ENCODE measurements around the gene SYNE1. TPM values are rescaled to one million over a fixed set of nuclear protein-coding genes. Genes with fewer than 3 reads are reported as not detected.

Gene SYNE1
- polyA plus RNA-seq, 1 donor from 2014 or later, result 38.5 TPM

DNA sequence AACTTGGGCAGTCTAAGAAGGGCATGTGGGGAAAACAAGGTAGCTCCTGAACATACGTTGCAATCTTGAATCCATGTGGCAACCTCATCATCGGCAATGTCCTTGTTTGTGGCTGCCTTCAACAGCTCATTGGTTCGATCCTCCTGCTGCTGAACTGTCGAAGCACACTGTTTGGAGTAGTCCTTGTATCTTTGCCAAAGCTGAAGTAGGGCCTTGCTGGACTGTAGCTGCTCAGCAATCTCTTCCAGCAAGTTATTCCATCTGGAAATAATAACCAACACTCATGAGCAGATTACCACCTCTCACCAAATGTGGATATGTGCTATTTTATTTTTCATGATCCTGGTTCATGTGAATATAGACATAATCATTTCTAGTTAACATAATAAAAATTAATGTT lies 416.4 kb downstream of the SYNE1 start:
- H3K27ac ChIP-seq (ENCODE audit: low read length), result no peak overlapping the region
- no peaks in the 10 kb centered on the region for H3K27me3 ChIP-seq (ENCODE audit: insufficient read depth, low read depth, low read length)
- TF ChIP-seq POLR2AphosphoS5 (IDR thresholded peaks at IDR 0.05) (no peak), RAD21 (conservative IDR thresholded peaks at IDR 0.05) (no peak), SMC3 (conservative IDR thresholded peaks at IDR 0.05; ENCODE audit: poor library complexity) (no peak), MXI1 (conservative IDR thresholded peaks at IDR 0.05; ENCODE audit: poor library complexity, severe bottlenecking) (no peak), TAF1 (IDR thresholded peaks at IDR 0.05; ENCODE audit: low read depth) (no peak), EP300 (conservative IDR thresholded peaks at IDR 0.05; ENCODE audit: poor library complexity, severe bottlenecking) (no peak), EZH2 (IDR thresholded peaks at IDR 0.05; ENCODE audit: borderline replicate concordance, insufficient read depth, low read length, poor library complexity, severe bottlenecking) (no peak)
- TF ChIP-seq, protein P1, sequence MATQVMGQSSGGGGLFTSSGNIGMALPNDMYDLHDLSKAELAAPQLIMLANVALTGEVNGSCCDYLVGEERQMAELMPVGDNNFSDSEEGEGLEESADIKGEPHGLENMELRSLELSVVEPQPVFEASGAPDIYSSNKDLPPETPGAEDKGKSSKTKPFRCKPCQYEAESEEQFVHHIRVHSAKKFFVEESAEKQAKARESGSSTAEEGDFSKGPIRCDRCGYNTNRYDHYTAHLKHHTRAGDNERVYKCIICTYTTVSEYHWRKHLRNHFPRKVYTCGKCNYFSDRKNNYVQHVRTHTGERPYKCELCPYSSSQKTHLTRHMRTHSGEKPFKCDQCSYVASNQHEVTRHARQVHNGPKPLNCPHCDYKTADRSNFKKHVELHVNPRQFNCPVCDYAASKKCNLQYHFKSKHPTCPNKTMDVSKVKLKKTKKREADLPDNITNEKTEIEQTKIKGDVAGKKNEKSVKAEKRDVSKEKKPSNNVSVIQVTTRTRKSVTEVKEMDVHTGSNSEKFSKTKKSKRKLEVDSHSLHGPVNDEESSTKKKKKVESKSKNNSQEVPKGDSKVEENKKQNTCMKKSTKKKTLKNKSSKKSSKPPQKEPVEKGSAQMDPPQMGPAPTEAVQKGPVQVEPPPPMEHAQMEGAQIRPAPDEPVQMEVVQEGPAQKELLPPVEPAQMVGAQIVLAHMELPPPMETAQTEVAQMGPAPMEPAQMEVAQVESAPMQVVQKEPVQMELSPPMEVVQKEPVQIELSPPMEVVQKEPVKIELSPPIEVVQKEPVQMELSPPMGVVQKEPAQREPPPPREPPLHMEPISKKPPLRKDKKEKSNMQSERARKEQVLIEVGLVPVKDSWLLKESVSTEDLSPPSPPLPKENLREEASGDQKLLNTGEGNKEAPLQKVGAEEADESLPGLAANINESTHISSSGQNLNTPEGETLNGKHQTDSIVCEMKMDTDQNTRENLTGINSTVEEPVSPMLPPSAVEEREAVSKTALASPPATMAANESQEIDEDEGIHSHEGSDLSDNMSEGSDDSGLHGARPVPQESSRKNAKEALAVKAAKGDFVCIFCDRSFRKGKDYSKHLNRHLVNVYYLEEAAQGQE (IDR thresholded peaks at IDR 0.05; ENCODE audit: borderline replicate concordance), result no peak
- TF ChIP-seq, protein P2, sequence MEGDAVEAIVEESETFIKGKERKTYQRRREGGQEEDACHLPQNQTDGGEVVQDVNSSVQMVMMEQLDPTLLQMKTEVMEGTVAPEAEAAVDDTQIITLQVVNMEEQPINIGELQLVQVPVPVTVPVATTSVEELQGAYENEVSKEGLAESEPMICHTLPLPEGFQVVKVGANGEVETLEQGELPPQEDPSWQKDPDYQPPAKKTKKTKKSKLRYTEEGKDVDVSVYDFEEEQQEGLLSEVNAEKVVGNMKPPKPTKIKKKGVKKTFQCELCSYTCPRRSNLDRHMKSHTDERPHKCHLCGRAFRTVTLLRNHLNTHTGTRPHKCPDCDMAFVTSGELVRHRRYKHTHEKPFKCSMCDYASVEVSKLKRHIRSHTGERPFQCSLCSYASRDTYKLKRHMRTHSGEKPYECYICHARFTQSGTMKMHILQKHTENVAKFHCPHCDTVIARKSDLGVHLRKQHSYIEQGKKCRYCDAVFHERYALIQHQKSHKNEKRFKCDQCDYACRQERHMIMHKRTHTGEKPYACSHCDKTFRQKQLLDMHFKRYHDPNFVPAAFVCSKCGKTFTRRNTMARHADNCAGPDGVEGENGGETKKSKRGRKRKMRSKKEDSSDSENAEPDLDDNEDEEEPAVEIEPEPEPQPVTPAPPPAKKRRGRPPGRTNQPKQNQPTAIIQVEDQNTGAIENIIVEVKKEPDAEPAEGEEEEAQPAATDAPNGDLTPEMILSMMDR (IDR thresholded peaks at IDR 0.05; ENCODE audit: poor library complexity, severe bottlenecking), result no peak
- no peak overlapping the region for H3K4me2 ChIP-seq (ENCODE audit: low read length)
- H3K9me3 ChIP-seq (ENCODE audit: low read length), result no peaks in the 10 kb centered on the region
- peaks cover 29% of the 10 kb centered on the region for H3K36me3 ChIP-seq (ENCODE audit: insufficient read depth, low read length)
- H3K9ac ChIP-seq (ENCODE audit: low read length), result no peak overlapping the region
- no peaks in the 10 kb centered on the region for H3K9me2 ChIP-seq (ENCODE audit: insufficient read depth, low read length)
- H3K4me3 ChIP-seq (ENCODE audit: low read length), result no peak overlapping the region
- no peaks in the 10 kb centered on the region for H4K20me1 ChIP-seq (ENCODE audit: insufficient read depth)
- H2AFZ ChIP-seq (ENCODE audit: low read depth, low read length), result no peak overlapping the region
- H3K79me2 ChIP-seq (replicated peaks; ENCODE audit: insufficient read depth, low read length), result no peaks in the 10 kb centered on the region
- no peaks in the 10 kb centered on the region for H3F3A ChIP-seq (ENCODE audit: insufficient read depth, low read length, poor library complexity, severe bottlenecking)

DNA sequence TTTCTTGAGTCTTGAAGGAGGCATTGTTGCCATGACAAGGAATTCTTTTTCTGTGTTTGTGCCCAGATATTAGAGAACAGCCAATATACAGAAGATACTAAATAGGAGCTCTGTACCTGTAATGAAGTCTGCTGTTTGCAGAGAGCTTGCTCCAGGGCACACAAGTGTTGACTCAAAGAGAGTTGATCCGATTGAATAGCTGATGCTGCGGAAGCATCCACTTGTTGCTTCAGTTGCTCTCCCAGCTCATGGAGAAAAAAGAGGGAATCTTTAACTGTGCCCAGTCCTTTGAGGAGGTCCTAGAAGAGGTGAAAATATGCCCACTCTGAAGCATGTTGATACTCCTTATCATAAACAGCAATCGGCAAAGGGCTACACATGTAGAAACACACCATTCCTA lies 418.3 kb downstream of the SYNE1 start:
- no peaks in the 10 kb centered on the region for H3K9me2 ChIP-seq (ENCODE audit: insufficient read depth, low read length)
- H3K4me2 ChIP-seq (ENCODE audit: low read length), result no peak overlapping the region
- H3K36me3 ChIP-seq (ENCODE audit: insufficient read depth, low read length), result peaks cover 36% of the 10 kb centered on the region
- H3K27ac ChIP-seq (ENCODE audit: low read length), result no peak overlapping the region
- no peak for TF ChIP-seq EZH2 (IDR thresholded peaks at IDR 0.05; ENCODE audit: borderline replicate concordance, insufficient read depth, low read length, poor library complexity, severe bottlenecking)
- TF ChIP-seq POLR2AphosphoS5 (IDR thresholded peaks at IDR 0.05), result no peak
- TF ChIP-seq, protein P2 (IDR thresholded peaks at IDR 0.05; ENCODE audit: poor library complexity, severe bottlenecking), result no peak
- TF ChIP-seq, protein P1 (IDR thresholded peaks at IDR 0.05; ENCODE audit: borderline replicate concordance), result no peak
- no peak for TF ChIP-seq RAD21 (conservative IDR thresholded peaks at IDR 0.05)
- H4K20me1 ChIP-seq (ENCODE audit: insufficient read depth), result no peaks in the 10 kb centered on the region
- no peak overlapping the region for H3K4me3 ChIP-seq (ENCODE audit: low read length)
- H3K9me3 ChIP-seq (ENCODE audit: low read length), result no peaks in the 10 kb centered on the region
- H3K9ac ChIP-seq (ENCODE audit: low read length), result no peak overlapping the region
- H3K79me2 ChIP-seq (replicated peaks; ENCODE audit: insufficient read depth, low read length), result no peaks in the 10 kb centered on the region
- no peaks in the 10 kb centered on the region for H3F3A ChIP-seq (ENCODE audit: insufficient read depth, low read length, poor library complexity, severe bottlenecking)
- H2AFZ ChIP-seq (ENCODE audit: low read depth, low read length), result no peak overlapping the region
- H3K27me3 ChIP-seq (ENCODE audit: insufficient read depth, low read depth, low read length), result no peaks in the 10 kb centered on the region
